ENCODE data around the gene CCM2L. TPM values are rescaled to one million over a fixed set of nuclear protein-coding genes. Genes with fewer than 3 reads are reported as not detected.

The CCM2L gene
- polyA plus RNA-seq, 1 donor (not counting 4 experiments of a cell fraction or from before 2014, with no cell fraction given) = not detected

- H3K9ac ChIP-seq (ENCODE audit: control insufficient read depth, extremely low read depth, insufficient read depth, low read length) = no peak overlapping the region
- H3K36me3 ChIP-seq (ENCODE audit: control insufficient read depth in 2 of 2, extremely low read depth in 1 of 2, insufficient read depth in 2 of 2, low read length in 2 of 2) = no peaks in the 10 kb centered on the region
- H3K27me3 ChIP-seq (ENCODE audit: control insufficient read depth, extremely low read depth, insufficient read depth, low read length) = peaks cover 7% of the 10 kb centered on the region
- no peak overlapping the region for H3K27ac ChIP-seq (ENCODE audit: control insufficient read depth, insufficient read depth, low read length)
- no peaks in the 10 kb centered on the region for H3K4me1 ChIP-seq (ENCODE audit: control insufficient read depth, extremely low read depth, insufficient read depth, low read length)
- H3K4me3 ChIP-seq (ENCODE audit: control insufficient read depth in 2 of 3, extremely low read depth in 1 of 3, insufficient read depth in 2 of 3, low read depth in 1 of 3, low read length in 3 of 3) = no peak overlapping the region
- dilution Hi-C loops (cut with MboI; ENCODE audit: extremely low pct_ligation_motif_present, low sequenced_read_pairs) = no loop called here
- no peaks in the 10 kb centered on the region for H3K9me1 ChIP-seq (ENCODE audit: control insufficient read depth, extremely low read depth, insufficient read depth, low read length)
- H4K20me1 ChIP-seq (ENCODE audit: control insufficient read depth, extremely low read depth, insufficient read depth, low read length) = no peaks in the 10 kb centered on the region
- DNase-seq (ENCODE audit: low read depth, low spot score) (no peak), FAIRE-seq (no peak)
- no peak overlapping the region for H3K4me2 ChIP-seq (ENCODE audit: control insufficient read depth, extremely low read depth, insufficient read depth, low read depth, low read length)
- H2AFZ ChIP-seq (ENCODE audit: control insufficient read depth, low read length) = no peak overlapping the region
- H3K9me3 ChIP-seq (ENCODE audit: control insufficient read depth, low read depth, low read length) = no peaks in the 10 kb centered on the region
- TF ChIP-seq EZH2 (IDR thresholded peaks at IDR 0.05; ENCODE audit: low read length) (no peak), CTCF (optimal IDR thresholded peaks at IDR 0.05 in 1 of 3, IDR thresholded peaks at IDR 0.05 in 1 of 3, conservative IDR thresholded peaks at IDR 0.05 in 1 of 3; ENCODE audit: extremely low read depth in 1 of 3, insufficient read depth in 2 of 3, low read length in 3 of 3) (no peak)
- H3K79me2 ChIP-seq (ENCODE audit: control insufficient read depth, insufficient read depth, low read length) = no peaks in the 10 kb centered on the region
Observed at GRCh38 chr20:32045999-32046398, 35.8 kb downstream of the CCM2L start.

GRCh38 chr20:32050324-32050841, 40.1 kb downstream of the CCM2L start:
- H3K9ac ChIP-seq (ENCODE audit: control insufficient read depth, extremely low read depth, insufficient read depth, low read length) = no peak overlapping the region
- H4K20me1 ChIP-seq (ENCODE audit: control insufficient read depth, extremely low read depth, insufficient read depth, low read length) = no peaks in the 10 kb centered on the region
- peaks cover 40% of the 10 kb centered on the region for H3K27me3 ChIP-seq (ENCODE audit: control insufficient read depth, extremely low read depth, insufficient read depth, low read length)
- no peak overlapping the region for H3K27ac ChIP-seq (ENCODE audit: control insufficient read depth, insufficient read depth, low read length)
- no peak overlapping the region for H2AFZ ChIP-seq (ENCODE audit: control insufficient read depth, low read length)
- H3K79me2 ChIP-seq (ENCODE audit: control insufficient read depth, insufficient read depth, low read length) = no peaks in the 10 kb centered on the region
- TF ChIP-seq CTCF (optimal IDR thresholded peaks at IDR 0.05 in 1 of 3, IDR thresholded peaks at IDR 0.05 in 1 of 3, conservative IDR thresholded peaks at IDR 0.05 in 1 of 3; ENCODE audit: extremely low read depth in 1 of 3, insufficient read depth in 2 of 3, low read length in 3 of 3) (no peak), EZH2 (IDR thresholded peaks at IDR 0.05; ENCODE audit: low read length) (no peak)
- H3K4me1 ChIP-seq (ENCODE audit: control insufficient read depth, extremely low read depth, insufficient read depth, low read length) = no peaks in the 10 kb centered on the region
- dilution Hi-C loops (cut with MboI; ENCODE audit: extremely low pct_ligation_motif_present, low sequenced_read_pairs) = no loop called here
- no peaks in the 10 kb centered on the region for H3K9me3 ChIP-seq (ENCODE audit: control insufficient read depth, low read depth, low read length)
- no peak for DNase-seq (ENCODE audit: low read depth, low spot score)
- no peak overlapping the region for H3K4me3 ChIP-seq (ENCODE audit: control insufficient read depth in 2 of 3, extremely low read depth in 1 of 3, insufficient read depth in 2 of 3, low read depth in 1 of 3, low read length in 3 of 3)
- no peaks in the 10 kb centered on the region for H3K36me3 ChIP-seq (ENCODE audit: control insufficient read depth in 2 of 2, extremely low read depth in 1 of 2, insufficient read depth in 2 of 2, low read length in 2 of 2)
- H3K4me2 ChIP-seq (ENCODE audit: control insufficient read depth, extremely low read depth, insufficient read depth, low read depth, low read length) = no peak overlapping the region
- H3K9me1 ChIP-seq (ENCODE audit: control insufficient read depth, extremely low read depth, insufficient read depth, low read length) = no peaks in the 10 kb centered on the region
- no peak for FAIRE-seq
